ENCODE measurements around the gene TAF11L10.
"Not testable (repeated sequence)": the region's sequence is repeated elsewhere in the genome, so short reads cannot be mapped to it uniquely, and the experiment has no call there.

Gene TAF11L10

DNA sequence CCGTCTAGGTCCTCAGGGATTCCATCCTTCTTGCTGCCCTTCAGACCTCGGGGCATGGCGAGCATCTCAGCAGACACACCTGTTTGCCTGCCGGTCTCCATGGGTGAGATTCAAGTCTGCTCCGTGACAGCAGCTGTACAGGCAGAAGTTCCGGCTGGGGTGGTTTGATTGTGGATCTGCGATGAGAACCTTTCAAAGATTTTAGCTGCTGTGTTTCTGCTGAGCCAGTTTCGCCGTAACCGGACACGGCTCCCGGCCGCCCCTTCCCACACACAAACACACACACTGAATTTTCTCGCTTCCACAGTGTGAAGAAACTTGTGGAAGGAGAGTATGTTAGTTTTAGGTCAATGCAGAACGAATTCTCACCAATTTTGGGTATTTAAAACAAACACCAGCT lies at the start of gene TAF11L10:
TAF11L10 (minus strand) TSS at position 101 of the 400 bp plus-strand sequence.
- not testable (repeated sequence) for FAIRE-seq

DNA sequence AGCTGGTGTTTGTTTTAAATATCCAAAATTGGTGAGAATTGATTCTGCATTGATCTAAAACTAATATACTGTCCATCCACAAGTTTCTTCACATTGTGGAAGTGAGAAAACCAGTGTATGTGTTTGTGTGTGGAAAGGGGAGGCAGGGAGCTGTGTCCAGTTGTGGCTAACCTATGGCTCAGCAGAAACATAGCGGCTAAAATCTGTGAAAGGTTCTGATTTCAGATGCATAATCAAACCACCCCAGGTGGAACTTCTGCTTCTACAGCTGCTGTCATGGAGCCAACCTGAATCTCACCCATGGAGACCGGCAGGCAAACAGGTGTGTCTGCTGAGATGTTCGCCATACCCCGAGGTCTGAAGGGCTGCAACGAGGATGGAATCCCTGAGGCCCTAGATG lies 36.5 kb upstream of the TAF11L10 start, which contains the start of gene TAF11L14:
TAF11L14 (plus strand) TSS at position 301 of the 400 bp plus-strand sequence.
- FAIRE-seq: no peak
- DNase-seq (ENCODE audit: low spot score): no peak

More for the DNA sequence above, at the start of gene TAF11L10:
- DNase-seq (ENCODE audit: low spot score): not testable (repeated sequence)

DNA sequence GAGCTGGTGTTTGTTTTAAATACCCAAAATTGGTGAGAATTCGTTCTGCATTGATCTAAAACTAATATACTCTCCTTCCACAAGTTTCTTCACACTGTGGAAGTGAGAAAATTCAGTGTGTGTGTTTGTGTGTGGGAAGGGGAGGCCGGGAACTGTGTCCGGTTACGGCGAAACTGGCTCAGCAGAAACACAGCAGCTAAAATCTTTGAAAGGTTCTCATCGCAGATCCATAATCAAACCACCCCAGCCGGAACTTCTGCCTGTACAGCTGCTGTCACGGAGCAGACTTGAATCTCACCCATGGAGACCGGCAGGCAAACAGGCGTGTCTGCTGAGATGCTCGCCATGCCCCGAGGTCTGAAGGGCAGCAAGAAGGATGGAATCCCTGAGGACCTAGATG lies 34.2 kb upstream of the TAF11L10 start, which contains the start of gene TAF11L13:
TAF11L13 (plus strand) TSS at position 301 of the 400 bp plus-strand sequence.
- not testable (repeated sequence) for FAIRE-seq

DNA sequence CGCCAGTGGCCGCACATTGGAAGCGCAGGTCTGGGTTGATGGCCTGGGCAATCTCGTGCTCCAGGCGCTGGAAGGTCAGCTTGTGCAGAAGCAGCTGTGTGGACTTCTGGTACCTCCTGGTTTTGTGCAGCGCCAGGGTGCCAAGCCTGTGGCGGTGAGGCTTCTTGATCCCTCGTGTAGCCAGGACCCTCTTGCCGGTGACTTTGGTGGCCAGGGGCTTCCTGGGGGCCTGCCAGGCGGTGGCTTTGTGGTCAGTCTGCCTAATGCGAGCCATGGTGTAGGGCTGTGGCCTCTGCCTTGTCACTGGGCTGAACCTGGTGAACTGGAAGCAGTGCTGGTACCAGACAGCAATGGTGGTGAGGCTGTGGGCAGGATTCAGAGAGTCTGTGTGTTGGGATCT lies 28.1 kb upstream of the TAF11L10 start:
- no peak for DNase-seq (ENCODE audit: low spot score)
- FAIRE-seq: no peak

More for the DNA sequence above, 34.2 kb upstream of the TAF11L10 start, which contains the start of gene TAF11L13:
- not testable (repeated sequence) for DNase-seq (ENCODE audit: low spot score)

DNA sequence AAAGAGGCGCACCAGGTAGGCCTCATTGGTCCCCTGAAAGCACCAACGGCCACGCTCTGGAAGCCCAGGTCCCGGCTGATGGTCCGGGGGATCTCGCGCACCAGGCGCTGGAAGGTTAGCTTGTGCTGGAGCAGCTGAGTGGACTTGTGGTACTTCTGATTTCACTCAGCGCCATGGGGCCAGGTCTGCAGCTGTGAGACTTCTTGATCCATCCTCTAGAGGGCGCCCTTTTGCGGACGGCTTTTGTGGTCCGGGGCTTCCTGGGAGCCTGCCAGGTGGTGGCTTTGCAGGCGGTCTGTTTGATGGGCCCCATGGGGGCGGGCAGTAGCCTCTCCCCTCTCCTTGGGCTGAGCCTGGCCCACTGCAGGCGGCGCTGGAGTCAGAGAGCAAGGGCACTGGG lies 23.0 kb upstream of the TAF11L10 start:
- no peak for FAIRE-seq
- no peak for DNase-seq (ENCODE audit: low spot score)

DNA sequence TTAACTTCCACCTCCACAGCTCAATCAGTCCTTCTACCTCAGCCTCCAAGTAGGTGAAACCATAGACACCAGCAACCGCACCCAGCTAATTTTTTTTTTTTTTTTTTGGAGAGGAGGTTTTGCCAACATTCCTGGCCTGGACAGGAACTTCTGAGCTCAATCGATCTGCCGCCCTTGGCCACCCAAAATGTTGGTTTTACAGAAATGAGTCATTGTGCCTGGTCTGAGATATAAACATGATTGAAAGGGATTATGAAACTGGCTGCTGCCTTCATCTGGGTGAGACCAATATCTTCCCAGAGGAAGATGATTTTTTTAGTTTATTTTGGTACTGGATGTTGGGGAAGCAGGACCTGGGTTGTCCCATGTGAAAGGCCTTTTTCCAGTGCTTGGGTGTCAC lies 21.7 kb upstream of the TAF11L10 start:
- no peak for FAIRE-seq
- DNase-seq (ENCODE audit: low spot score): peak; percentile 78

DNA sequence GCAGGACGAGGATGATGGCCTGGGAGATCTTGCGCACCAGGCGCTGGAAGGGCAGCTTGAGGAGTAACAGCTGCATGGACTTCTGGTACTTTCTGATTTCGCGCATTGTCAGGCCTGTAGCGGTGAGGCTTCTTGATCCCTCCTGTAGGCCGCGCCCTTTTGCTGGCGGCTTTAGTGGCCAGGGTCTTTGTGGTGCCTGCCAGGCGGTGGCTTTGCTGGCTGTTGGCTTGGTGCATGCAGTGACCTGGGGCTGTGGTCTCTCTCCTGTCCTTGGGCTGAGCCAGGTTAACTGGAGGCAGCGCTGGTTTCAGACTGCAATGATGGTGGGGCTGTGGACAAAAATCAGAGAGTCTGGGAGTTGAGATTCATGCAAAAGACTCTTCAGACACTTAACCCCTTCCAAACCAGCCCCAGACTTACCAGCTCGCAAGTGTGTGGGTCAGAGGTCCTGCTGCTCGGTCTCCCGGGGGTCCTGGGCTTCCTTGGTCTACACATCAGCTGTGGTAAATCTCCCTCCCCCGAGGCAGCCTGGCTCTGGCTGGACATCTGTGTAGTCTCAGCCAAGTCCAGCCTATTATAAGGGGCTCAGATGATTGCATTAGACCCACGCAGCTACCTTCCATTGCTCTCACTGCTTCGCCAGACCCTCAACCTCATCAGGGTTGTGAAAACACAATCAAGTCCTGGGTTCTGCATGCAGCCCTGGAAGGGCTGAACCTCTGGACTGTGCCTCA lies 17.4 kb upstream of the TAF11L10 start:
- FAIRE-seq (no peak), DNase-seq (ENCODE audit: low spot score) (no peak)

DNA sequence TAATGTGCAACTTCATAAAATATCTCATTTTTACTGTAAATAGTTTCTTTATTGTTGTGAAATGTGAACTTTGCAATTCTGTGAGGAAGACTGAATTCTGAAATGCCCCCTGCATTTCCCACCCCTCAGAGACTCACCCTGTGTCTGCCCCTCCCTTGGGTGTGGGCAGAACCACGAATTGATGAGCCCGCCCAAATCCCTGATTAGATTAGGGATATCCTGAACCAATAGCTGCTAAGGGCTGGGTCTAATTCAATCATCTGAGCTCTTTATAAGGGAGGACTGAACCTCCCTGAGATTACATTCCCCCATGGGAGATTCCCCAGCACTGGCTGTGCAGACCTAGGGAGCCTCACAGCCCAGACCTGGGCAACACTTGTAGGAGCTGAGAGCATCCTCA lies 12.5 kb upstream of the TAF11L10 start, which contains the start of gene TAF11L12:
TAF11L12 (plus strand) TSS at position 301 of the 400 bp plus-strand sequence.
- not testable (repeated sequence) for DNase-seq (ENCODE audit: low spot score); FAIRE-seq

DNA sequence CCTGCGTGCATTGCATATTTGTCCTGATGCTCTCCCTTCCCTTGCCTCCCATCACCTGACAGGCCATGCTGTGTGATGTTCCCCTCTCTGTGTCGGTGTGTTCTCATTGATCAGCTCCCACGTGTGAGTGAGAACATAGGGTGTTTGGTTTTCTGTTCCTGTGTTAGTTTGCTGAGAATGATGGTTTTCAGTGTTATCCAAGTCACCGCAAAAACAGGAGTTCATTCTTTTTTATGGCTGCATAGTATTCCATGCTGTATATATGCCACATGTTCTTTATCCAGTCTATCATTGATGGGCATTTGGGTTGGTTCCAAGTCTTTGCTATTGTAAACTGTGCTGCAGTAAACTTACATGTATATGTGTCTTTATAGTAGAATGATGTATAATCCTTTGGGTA lies 9.8 kb upstream of the TAF11L10 start:
- FAIRE-seq; DNase-seq (ENCODE audit: low spot score): not testable (repeated sequence)

DNA sequence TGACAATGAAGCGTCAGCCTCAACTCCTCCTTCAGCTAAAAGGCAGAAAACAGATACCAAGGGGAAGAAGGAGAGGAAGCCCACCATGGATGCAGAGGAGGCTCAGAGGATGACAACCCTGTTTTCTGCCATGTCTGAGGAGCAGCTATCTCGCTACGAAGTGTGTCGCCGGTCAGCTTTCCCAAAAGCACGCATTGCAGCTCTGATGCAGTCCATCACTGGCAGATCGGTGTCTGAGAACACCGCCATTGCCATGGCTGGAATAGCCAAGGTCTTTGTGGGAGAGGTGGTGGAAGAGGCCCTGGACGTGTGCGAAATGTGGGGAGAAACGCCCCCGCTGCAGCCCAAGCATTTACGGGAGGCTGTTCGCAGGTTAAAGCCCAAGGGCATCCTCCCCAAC lies 7.3 kb upstream of the TAF11L10 start:
- FAIRE-seq: peak; percentile 9
- DNase-seq (ENCODE audit: low spot score): no peak

DNA sequence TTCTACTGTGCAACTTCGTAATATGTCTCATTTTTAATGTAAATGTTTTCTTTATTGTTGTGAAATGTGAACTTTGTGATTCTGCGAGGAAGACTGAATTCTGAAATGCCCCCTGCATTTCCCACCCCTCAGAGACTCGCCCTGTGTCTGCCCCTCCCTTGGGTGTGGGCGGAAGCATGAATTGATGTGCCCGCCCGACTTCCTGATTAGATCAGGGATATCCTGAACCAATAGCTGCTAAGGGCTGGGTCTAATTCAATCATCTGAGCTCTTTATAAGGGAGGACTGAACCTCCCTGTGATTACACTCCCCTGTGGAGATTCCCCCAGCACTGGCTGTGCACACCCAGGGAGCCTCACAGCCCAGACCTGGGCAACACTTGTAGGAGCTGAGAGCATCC lies 6.3 kb upstream of the TAF11L10 start, which contains the start of gene TAF11L11:
TAF11L11 (plus strand) TSS at position 304 of the 400 bp plus-strand sequence.
- DNase-seq (ENCODE audit: low spot score): not testable (repeated sequence)
- FAIRE-seq: peak; percentile 40

DNA sequence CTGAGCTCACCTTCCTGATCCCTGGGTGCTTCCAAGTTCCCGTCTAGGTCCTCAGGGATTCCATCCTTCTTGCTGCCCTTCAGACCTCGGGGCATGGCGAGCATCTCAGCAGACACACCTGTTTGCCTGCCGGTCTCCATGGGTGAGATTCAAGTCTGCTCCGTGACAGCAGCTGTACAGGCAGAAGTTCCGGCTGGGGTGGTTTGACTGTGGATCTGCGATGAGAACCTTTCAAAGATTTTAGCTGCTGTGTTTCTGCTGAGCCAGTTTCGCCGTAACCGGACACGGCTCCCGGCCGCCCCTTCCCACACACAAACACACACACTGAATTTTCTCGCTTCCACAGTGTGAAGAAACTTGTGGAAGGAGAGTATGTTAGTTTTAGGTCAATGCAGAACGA lies 3.4 kb downstream of the TAF11L10 start, which contains the start of gene TAF11L9:
TAF11L9 (minus strand) TSS at position 140 of the 400 bp plus-strand sequence.
- DNase-seq (ENCODE audit: low spot score); FAIRE-seq: not testable (repeated sequence)

DNA sequence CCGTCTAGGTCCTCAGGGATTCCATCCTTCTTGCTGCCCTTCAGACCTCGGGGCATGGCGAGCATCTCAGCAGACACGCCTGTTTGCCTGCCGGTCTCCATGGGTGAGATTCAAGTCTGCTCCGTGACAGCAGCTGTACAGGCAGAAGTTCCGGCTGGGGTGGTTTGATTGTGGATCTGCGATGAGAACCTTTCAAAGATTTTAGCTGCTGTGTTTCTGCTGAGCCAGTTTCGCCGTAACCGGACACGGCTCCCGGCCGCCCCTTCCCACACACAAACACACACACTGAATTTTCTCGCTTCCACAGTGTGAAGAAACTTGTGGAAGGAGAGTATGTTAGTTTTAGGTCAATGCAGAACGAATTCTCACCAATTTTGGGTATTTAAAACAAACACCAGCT lies 6.8 kb downstream of the TAF11L10 start, which contains the start of gene TAF11L8:
TAF11L8 (minus strand) TSS at position 101 of the 400 bp plus-strand sequence.
- DNase-seq (ENCODE audit: low spot score); FAIRE-seq: not testable (repeated sequence)

DNA sequence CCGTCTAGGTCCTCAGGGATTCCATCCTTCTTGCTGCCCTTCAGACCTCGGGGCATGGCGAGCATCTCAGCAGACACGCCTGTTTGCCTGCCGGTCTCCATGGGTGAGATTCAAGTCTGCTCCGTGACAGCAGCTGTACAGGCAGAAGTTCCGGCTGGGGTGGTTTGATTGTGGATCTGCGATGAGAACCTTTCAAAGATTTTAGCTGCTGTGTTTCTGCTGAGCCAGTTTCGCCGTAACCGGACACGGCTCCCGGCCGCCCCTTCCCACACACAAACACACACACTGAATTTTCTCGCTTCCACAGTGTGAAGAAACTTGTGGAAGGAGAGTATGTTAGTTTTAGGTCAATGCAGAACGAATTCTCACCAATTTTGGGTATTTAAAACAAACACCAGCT lies 12.0 kb downstream of the TAF11L10 start, which contains the start of gene TAF11L7:
TAF11L7 (minus strand) TSS at position 101 of the 400 bp plus-strand sequence.
- DNase-seq (ENCODE audit: low spot score); FAIRE-seq: not testable (repeated sequence)
